ENCODE measurements around the gene LDHAL6B. TPM values are rescaled to one million over a fixed set of nuclear protein-coding genes. Genes with fewer than 3 reads are reported as not detected.
A peak's percentile ranks its signal among the peaks of the same experiment; 100 is the strongest.

The LDHAL6B gene
- total RNA-seq, 1 experiment from 2014 or later, result not detected

GRCh38 chr15:59174835-59175831, 31.5 kb upstream of the LDHAL6B start:
- in situ Hi-C loops (cut with HindIII; ENCODE audit: low sequenced_read_pairs), result no loop called here
- peak; percentile 13 for DNase-seq (ENCODE audit: low spot score)

DNA sequence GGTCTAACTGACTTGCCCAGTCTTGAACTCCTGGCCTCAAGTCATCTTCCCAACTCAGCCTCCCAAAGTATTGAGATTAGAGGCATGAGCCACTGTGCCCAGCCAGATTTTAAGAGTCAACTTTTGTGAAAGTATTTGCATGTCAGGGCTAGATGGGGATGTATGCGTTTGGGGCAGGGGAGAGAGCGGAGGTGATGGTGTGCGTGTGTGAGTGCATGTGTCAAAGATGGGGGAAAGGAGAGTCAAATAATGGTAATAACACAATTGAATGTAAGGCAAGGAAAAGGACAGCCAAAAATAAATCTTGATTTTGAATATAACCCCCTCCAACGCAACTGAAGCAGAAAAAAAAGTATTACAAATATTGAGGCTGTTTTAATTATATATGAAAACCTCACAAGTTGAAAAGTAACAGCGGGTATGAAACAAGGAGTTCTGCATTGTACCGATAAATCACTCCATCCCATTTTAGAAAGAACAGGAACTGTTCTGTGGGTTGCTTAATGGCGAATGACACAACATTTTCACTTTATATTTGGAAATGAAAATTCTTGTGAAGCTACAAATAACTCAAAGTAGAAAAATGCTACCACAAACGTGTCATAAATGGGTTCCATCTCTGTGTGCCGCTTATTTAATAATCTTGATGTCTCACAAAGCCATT, 29.9 kb upstream of the LDHAL6B start:
- in situ Hi-C loops (cut with HindIII; ENCODE audit: low sequenced_read_pairs), result no loop called here
- DNase-seq (ENCODE audit: low spot score), result no peak

GRCh38 chr15:59177317-59177660, 29.4 kb upstream of the LDHAL6B start:
- DNase-seq (ENCODE audit: low spot score), result no peak
- in situ Hi-C loops (cut with HindIII; ENCODE audit: low sequenced_read_pairs), result no loop called here

- DNase-seq (ENCODE audit: low spot score), result peak; percentile 12
- in situ Hi-C loops (cut with HindIII; ENCODE audit: low sequenced_read_pairs), result no loop called here
Measured at GRCh38 chr15:59178151-59178695, 28.4 kb upstream of the LDHAL6B start.

GRCh38 chr15:59179717-59180116, 26.9 kb upstream of the LDHAL6B start:
- in situ Hi-C loops (cut with HindIII; ENCODE audit: low sequenced_read_pairs), result no loop called here
- no peak for DNase-seq (ENCODE audit: low spot score)

- no peak for DNase-seq (ENCODE audit: low spot score)
- in situ Hi-C loops (cut with HindIII; ENCODE audit: low sequenced_read_pairs), result no loop called here
Measured at GRCh38 chr15:59180945-59181600, 25.6 kb upstream of the LDHAL6B start.

GRCh38 chr15:59185725-59186124, 20.9 kb upstream of the LDHAL6B start:
- in situ Hi-C loops (cut with HindIII; ENCODE audit: low sequenced_read_pairs), result no loop called here
- DNase-seq (ENCODE audit: low spot score), result no peak

DNA sequence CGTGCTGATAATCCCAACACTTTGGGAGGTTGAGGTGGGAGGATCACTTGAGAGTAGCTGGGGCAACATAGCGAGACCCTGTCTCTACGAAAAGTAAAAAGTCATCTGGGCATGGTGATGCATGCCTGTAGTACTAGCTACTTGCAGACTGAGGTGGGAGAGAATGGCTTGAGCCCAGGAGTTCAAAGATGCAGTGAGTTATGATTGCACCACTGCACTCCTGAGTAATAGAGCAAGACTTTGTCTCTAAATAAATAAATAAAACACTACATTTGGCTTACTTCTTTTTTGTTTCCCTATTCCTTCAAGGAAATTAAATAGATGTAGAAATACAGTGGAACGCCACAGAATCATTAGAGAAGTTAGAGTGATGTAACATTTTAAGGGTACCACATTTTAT, 20.1 kb upstream of the LDHAL6B start:
- in situ Hi-C loops (cut with HindIII; ENCODE audit: low sequenced_read_pairs), result no loop called here
- DNase-seq (ENCODE audit: low spot score), result no peak

DNA sequence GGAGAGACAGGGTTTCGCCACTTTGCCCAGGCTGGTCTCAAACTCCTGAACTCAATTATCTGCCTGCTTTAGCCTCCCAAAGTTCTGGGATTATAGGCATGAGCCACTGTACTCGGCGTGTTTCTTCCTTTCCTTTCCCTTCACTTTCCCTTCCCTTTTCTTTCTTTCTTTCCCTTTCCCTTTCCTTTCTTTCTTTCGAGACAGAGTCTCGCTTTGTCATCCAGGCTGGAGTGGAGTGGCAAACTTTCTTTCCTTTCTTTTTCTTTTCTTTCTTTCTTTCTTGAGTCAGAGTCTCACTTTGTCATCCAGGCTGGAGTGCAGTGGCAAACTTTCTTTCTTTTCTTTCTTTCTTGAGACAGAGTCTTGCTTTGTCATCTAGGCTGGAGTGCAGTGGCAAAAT, 17.4 kb upstream of the LDHAL6B start:
- in situ Hi-C loops (cut with HindIII; ENCODE audit: low sequenced_read_pairs), result no loop called here
- no peak for DNase-seq (ENCODE audit: low spot score)

GRCh38 chr15:59190291-59190690, 16.4 kb upstream of the LDHAL6B start:
- in situ Hi-C loops (cut with HindIII; ENCODE audit: low sequenced_read_pairs), result no loop called here
- no peak for DNase-seq (ENCODE audit: low spot score)

GRCh38 chr15:59191855-59192237, 14.8 kb upstream of the LDHAL6B start:
- no peak for DNase-seq (ENCODE audit: low spot score)
- in situ Hi-C loops (cut with HindIII; ENCODE audit: low sequenced_read_pairs), result no loop called here

- no peak for DNase-seq (ENCODE audit: low spot score)
- in situ Hi-C loops (cut with HindIII; ENCODE audit: low sequenced_read_pairs), result no loop called here
Measured at GRCh38 chr15:59194639-59195325, 11.9 kb upstream of the LDHAL6B start.

DNA sequence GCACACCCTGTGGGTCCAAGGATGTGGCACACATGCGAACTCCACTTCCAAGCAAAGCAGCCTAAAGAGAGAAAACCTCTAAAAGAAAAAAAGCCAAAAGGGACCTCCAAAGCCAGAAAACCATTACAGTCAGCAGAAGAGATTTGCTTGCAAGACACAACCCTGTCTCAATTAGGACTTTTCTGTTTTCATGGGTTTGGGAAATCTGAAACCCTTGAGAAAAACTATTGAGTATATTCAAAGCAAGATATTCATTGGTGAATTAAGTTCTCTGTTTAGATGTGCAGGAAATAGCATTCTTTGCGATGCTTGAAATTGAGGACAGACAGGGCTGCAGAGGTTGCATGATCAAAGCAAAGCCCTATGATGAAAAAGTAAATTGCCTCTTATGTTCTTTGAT, 10.2 kb upstream of the LDHAL6B start:
- in situ Hi-C loops (cut with HindIII; ENCODE audit: low sequenced_read_pairs), result no loop called here
- DNase-seq (ENCODE audit: low spot score), result no peak

DNA sequence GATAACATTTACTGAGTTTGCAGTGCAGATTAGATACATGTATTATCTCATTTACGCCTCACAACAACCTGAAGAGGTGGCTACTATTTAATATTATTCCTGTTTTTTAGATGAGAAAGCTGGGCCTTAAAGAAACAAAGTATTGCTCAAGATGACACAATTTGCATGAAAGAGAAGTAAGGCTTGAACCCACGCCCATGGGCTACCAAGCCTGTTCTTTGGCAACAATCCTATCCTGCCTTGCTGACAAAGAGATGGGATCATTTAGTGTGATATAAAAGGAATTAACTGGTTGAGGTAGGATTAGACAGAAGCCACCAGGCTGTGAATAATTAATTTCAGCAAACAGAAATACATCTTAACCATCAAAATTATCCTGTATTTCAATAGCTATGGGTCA, 9.2 kb upstream of the LDHAL6B start:
- DNase-seq (ENCODE audit: low spot score), result no peak
- in situ Hi-C loops (cut with HindIII; ENCODE audit: low sequenced_read_pairs), result no loop called here

- in situ Hi-C loops (cut with HindIII; ENCODE audit: low sequenced_read_pairs), result no loop called here
- DNase-seq (ENCODE audit: low spot score), result no peak
Measured at GRCh38 chr15:59199626-59200465, 6.8 kb upstream of the LDHAL6B start.

DNA sequence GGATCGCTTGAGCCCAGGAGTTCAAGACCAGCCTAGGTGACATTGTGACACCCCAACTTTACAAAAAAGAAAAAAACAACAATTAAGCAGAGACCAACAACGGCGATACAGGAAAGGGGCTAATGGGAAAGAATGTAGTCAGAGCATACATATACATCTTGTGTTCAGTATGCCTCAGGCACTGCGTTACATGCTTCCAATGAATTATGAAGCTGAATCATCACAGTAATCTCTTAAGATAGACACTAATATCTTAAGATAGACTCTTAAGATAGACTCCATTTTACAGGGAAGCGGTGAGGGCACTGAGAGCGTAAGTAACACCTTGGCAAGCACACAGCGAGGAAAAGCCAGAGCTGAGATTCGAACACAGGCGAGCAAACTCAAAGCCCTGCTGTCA, 6.1 kb upstream of the LDHAL6B start:
- in situ Hi-C loops (cut with HindIII; ENCODE audit: low sequenced_read_pairs), result no loop called here
- DNase-seq (ENCODE audit: low spot score), result no peak

DNA sequence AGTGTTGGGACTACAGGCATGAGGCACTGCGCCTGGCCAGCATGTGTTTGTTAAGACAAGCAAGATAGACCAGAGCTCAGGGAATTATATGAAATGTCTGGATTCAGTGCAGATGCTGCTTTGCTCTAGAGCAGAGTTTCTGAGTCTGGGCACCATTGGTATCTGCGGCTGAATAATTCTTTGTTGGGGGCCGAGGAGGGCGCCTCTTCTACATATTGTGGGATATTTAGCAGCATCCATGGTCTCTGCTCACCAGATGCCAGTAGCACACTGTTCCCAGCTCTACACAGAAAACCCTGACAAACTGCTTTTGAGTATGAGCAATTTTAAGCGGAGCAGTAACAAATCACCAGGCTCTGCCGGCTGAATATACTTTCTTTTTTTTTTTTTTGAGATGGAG, 3.6 kb upstream of the LDHAL6B start:
- DNase-seq (ENCODE audit: low spot score), result no peak
- in situ Hi-C loops (cut with HindIII; ENCODE audit: low sequenced_read_pairs), result no loop called here

DNA sequence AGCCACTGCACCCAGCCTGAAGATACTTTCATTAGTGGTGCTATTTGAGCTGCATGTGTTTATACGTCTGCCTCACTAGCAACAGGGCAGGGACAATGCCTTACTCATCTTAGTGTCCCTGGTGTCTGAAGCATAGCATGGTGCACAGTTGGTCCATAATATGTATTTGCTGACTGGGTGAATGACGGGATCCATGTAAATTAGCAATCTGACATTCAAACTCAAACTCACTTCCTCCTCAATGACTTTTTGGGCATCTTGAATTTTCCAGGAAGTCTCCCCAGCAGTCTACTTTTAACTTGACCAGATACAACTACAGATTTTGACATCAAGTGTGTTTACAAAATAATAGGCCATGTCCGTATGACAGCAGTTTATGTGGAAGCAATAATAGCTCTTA, 3.0 kb upstream of the LDHAL6B start:
- DNase-seq (ENCODE audit: low spot score), result no peak
- in situ Hi-C loops (cut with HindIII; ENCODE audit: low sequenced_read_pairs), result no loop called here
